GM19452 (cell line): ENCODE data around the gene TAL1.

ENCODE experiments used
- ATAC-seq: cut with Tn5 transposase; IDR thresholded peaks from one replicate; pipeline ENCODE4 v1.9.1; 2021; ENCODE audit not compliant: unreplicated experiment

The TAL1 gene

DNA sequence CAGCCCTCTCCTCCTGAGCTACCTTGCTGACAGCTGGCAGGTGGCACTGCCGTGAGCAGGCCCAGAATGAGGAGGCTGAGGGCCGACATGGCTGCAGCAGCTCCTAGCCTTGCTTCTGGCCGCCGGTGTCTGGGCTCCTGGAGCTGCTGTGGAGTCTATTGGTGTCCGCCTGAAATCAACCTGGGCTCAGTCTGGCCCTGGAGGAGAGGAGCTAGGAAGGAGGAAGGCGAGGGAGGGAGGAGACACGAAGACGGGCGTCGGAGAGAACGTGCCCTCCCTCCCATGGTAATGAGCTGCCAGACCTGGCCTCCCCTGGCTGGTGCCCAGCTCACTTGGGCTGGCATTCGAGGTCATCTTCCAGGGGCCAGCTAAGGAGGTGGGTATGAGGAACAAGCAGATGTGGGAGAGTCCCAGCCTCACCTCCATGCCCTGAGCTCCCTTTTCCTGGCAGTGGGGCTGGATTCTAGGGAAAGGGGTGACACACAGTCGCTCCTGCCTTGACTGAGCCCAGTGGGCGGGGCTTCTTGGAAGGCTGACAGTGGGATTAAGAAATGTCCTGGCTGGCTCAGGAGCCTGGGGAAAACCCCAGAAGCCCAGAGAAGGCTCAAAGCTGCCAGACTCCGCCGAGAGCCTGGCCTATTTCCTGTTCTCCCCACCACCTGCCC is 42.0 kb downstream of the TAL1 start, which contains the start of gene PDZK1IP1:
Gene PDZK1IP1, minus strand, starts transcription at position 193 of the 665 bp plus-strand sequence. Its CDS starts 104 bp downstream, at position 89.
- ATAC-seq = no peak

- ATAC-seq = no peak
These were observed 42.9 kb downstream of the TAL1 start for GRCh38 chr1:47188791-47189785.

DNA sequence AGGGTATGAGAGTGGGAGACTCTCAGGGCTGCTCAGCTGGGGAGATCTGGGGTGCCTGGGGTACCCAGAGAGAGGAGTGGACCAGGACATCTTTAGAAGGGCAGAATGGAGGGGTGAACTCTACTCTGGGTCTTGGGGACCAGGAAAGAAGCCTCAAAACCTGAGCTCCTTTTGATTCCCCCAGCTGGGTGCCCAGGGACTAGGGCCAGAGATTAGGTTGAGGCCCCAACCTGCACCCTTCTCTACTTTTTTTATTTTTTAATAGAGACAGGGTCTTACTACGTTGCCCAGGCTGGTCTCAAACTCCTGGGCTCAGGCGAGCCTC is 44.1 kb downstream of the TAL1 start:
- ATAC-seq = no peak

GRCh38 chr1:47187231-47187925 is 44.6 kb downstream of the TAL1 start:
- no peak for ATAC-seq

DNA sequence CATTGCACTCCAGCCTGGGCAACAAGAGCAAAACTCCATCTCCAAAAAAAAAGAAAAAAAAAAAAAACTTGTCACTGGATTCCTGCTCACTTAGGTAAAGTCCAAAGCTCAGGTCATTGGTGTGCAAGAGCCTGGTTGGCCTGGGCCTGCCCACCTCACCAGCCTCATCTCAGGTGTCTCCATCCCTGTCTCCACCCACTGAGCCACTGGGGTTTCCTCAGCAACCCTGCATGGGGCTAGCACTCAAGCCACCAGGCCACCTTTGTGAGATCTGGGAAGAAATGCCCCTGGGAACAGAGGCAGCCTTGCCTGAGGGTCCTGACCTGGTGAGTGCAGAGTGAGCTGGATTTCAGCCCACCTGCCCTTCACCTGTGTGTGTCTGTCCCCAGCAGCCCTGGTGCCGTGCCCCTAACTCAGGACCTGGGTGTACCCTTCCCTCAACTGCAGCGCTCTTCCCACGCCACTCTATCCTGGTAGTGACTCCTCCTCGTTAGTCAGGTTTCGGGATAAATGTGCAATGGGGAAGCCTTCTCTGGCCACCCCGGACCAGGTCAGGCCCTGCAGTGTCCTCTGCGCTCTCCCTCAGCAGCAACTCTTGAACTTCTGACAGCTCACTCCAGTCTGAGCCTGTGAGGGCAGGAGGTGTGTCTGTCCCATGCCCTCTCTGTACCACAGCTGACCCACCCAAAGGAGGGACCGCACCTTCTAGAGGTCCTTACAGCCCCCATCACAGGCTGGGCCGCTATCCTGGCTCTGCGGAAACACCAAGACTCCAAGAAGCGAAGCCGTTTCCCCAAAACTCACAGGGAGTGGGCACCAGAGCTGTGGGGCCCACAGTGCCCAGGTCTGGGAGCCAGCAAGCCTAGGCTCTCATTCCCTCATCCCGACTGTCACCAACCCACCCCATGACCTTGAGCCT is 45.5 kb downstream of the TAL1 start:
- ATAC-seq = no peak

DNA sequence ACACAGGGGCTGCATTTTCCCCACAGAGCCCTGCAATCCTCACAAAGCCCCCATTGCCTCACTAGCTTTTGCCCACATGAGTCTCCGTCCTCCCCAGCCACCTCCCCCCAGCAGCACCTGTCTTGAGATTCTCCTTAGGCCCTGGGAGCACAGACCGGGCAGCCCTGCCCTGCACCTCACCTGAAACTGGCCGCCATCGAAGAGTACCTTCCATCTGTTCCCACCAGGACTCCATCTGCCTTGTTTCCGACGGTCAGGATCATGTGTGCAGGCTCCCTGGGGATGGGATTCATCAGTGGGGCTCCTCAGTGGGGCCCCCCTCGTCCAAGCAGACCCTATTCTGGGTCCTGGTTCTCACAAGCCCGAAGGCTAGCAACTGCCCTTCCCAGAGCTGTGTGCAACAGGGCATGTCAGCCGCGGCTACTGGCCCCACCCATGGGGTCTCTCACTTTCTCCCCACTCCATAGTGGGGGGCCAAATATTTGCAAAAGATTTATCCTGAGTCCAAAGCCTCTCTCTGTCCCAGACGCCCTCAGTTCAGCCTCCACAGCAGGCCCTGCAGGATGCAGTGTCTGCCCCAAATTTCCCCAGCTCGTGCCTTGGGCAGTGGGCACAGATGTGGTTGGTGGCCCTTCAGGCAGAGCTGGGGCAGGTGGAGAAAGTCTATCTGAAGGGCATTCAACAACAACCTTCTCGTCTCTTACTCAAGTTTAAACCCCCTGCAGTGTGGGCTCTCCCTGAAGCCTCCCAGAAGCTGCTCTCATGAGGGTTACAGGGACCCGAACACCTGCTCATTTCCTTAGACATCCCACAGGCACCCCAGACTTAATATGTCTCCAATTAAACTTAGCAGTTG is 47.0 kb downstream of the TAL1 start:
- no peak for ATAC-seq

DNA sequence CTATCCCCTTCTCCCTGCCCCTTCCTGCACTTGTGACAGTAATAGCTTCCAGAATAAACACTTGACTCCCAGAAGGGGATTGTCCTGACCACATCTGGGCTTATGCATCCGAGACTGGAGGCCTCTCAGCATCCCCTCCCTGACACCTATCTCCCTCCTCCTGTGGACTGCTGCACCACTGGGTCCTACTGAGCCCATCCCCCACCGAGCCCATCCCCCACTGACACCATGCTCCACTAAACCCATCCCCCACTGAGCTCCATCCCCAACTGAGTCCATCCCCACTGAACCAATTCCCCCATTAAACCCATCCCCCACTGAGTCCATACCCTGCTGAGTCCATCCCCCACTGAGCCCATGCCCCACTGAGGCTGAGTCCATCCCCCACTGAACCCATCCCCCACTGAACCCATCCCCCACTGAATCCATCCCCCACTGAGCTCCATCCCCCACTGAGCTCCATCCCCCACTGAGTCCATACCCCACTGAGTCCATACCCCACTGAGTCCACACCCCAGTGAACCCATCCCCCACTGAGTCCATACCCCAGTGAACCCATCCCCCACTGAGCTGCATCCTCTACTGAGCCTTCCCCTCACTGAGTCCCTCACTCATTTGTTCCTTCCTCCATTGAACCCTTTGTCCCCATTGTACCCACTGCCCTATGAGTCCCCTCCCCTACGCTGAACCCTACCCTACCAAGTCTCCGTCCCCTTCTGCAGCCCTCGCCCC is 47.8 kb downstream of the TAL1 start:
- no peak for ATAC-seq

DNA sequence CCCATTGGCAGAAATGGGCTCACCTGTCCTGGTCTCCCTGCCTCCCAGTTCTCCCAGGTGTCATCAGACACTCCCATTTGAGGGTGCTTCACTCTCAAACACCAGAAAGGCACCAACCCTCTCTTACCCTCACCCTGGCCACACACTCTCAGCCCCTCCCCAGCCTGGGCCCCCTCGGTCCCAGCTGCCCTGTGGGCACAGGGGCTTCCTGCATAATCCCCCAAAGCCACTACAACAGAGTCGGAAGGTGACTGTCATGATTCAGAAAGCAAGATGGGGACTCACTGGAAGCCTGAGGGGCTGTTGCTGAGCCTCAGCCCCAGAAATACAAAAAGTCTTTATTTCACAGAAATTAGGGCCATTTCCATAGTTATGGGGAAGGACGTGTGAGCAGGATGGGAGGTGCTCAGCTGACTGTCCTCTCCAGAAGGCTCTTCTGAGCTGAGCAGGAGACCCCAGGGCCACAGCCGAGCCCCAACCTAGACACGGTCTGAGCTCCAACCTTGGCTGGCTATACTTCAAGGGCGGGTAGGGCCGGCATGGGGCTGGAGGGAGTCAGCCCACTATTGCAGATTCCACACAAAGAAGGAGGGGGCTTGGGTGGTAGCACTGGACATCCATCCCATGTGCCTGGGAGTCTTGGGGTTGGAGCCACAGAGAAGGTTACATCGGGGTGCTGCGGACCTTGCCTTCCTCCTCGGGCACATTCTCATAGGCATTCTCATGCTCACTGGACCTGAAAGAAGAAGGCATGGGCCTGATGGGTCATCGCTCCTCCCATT is 48.5 kb downstream of the TAL1 start:
- ATAC-seq = no peak

GRCh38 chr1:47182676-47183235 is 49.3 kb downstream of the TAL1 start:
- no peak for ATAC-seq

DNA sequence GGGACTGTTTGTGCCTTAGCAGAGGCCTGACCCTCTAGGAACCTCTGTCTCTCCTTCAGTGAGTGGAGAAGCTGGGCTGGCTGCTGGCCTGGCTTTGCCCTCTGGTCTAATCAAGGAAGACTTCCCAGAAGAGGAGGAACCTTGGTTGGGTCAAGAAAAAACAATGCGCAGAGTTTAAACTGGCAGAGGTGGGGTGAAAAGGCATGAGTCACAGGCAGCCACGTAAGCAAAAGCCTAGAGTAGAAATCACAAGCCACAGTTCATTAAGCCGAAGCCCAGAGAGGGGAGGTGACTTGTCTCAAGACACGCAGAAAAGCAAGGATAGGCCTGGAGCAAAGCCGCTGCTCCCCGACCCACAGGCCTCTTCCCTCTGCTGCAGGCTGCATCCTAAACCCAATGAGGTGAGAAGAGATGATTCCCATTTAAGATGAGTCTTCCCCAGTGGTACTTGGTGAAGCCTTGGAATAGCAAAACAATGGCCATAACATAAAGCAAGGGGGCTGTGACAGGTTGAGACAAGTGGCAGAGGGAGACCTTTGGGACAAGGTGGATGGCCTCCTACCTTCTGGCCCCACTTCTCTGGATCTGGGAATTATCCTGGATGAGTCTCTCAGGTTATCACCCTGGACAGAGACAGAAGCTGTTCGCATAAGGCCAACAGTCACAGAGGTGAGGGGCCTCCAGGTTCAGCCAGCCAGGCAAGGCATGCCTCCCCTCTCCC is 49.9 kb downstream of the TAL1 start:
- no peak for ATAC-seq

DNA sequence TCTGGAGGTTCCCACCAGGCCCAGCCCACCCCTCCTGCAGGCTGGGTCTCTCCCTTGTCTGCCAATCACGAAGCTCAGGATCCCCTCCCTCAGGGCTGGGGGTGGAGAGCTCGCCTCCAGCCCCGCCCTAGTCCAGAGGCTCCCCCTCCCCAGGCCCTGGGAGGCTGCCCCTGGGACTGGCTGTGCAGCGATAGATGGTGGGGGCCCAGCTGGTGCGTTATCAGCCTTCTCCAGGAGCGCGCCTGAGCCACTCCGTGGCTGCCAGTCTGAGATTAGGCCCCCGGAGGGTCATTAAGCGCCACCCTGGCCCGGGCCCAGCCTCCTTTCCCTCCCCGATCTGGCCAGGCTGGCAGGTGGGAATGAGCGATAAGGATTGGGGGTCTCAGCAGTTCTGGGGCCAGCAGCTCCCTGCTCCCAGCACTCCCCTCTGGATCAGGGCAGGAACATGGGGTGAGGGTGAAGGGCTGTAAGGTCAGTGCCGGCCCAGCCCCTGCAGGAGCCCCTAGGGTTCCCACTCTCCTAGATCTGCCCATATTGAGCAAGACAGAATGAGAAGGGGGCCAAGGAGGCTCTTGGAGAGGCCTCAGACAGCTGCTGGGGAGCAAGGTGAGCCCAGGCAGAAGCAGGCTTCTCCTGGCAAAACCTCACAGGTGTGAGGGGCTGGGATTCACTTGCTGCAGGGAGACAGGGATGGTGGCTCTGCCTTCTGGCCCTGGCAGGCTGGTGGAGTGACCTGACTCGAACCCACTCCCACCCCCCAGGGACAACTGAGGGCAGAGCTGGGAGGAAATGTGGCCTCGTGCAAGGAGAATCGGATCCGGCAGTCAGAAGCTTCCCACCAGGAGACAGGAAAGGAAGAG is 50.7 kb downstream of the TAL1 start:
- ATAC-seq = no peak

- no peak for ATAC-seq
These were observed 51.4 kb downstream of the TAL1 start for GRCh38 chr1:47180603-47181094.

- ATAC-seq = no peak
These were observed 51.9 kb downstream of the TAL1 start for GRCh38 chr1:47179988-47180563.

DNA sequence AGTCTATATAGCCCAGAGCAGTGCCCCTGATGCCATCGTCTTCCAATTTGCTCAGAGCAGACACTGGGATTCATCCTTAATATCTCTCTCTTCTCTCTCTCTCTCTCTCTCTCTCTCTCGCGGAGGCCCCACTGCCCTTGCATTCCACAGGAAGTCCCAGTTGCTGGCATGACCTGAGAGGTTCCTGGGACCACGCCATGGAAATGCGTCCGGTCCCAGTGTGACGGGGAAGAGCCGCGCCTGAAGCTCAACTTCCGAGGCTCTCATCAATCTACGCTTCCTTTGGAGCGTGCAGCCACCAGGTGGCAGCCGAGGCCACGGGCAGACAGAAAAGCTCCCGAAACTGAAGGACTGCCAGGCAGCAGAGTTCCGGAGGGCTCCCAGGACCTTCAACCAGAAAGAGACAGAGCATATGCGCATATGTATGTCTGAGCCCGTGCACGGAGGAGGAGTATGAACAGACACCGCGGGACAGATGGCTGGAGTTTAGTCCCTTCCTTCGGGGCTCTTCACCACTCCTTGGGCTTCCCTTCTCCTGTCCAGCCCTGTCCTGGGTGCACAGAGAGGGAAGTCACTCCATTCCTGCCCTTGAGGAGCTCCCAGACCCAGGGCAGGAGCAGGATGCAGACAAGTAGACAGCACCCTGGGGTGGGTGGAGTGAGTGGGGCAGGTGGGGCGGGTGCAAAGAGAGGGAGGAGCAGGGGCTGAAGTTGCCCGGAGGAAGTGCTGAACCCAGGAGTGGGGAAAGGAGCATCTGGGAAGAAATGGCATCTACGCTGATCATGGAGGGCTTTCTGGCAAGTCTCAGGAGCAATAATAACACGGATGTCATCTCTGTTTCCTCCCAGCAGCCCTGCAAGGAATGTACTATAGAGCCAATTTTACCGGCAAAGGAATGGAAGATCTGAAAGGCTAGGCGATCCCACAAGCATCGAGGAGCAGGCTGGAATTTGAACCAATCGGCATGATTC is 52.7 kb downstream of the TAL1 start:
- ATAC-seq = peak; percentile 89

DNA sequence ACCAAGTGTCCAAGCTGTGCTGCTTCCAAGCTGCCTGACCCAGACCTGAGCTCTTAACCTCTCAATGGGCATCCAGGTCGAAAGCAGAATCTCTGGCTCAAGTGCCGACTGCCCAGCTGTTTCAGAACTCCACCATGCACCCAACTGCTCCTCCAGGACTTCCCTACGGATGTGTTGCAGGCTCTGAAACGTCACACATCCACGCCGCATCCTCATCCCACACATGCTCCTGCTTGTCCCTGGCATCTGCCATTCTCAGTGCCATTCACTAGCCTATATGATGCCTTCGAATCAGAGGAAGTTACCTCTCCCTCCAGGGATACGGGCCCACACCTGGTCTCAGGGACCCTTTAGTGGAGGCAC is 53.4 kb downstream of the TAL1 start:
- no peak for ATAC-seq
